ENCODE measurements around the gene DNAJC15.

The DNAJC15 gene

DNA sequence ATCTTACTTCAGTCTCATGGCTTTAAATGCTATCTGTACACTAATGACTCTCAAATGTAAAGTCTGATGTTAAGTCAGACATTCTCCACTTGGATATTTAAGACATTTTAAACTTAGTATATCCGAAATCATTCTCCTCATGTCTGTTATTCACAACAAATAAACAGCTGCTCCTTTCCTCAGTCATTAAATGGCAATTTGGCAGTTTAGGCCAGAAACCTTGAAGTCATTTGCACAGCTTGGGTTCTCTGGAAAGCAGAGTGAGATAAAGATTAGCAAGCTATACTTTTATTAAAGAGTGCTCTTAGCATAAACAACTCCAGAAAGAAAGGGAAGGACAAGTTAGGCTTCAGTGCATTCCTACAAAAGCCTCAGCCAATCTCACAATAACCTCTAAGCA, 53.7 kb downstream of the DNAJC15 start:
- H3K27me3 ChIP-seq (ENCODE audit: control insufficient read depth, insufficient read depth, low read length), result no peaks in the 10 kb centered on the region
- no peak overlapping the region for H2AFZ ChIP-seq
- no peak overlapping the region for H3K27ac ChIP-seq

GRCh38 chr13:43077461-43077860, 54.1 kb downstream of the DNAJC15 start:
- Histone ChIP-seq H3K36me3 (ENCODE audit: control insufficient read depth, insufficient read depth, low read length) (no peaks in the 10 kb centered on the region), H3K79me2 (no peaks in the 10 kb centered on the region), H3K4me1 (no peaks in the 10 kb centered on the region), H3K27ac (no peak overlapping the region), H3K27me3 (ENCODE audit: control insufficient read depth, insufficient read depth, low read length) (no peaks in the 10 kb centered on the region), H3K9me3 (ENCODE audit: control insufficient read depth, low read length) (no peaks in the 10 kb centered on the region), H2AFZ (no peak overlapping the region), H3K4me3 (ENCODE audit: low read depth, low read length) (no peak overlapping the region), H3K9ac (no peak overlapping the region), H3K4me2 (ENCODE audit: low read length) (no peak overlapping the region)
- no peak for TF ChIP-seq CTCF (IDR thresholded peaks at IDR 0.05)

More for the DNA sequence above, 53.7 kb downstream of the DNAJC15 start:
- Histone ChIP-seq H3K4me2 (ENCODE audit: low read length) (no peak overlapping the region), H3K9me3 (ENCODE audit: control insufficient read depth, low read length) (no peaks in the 10 kb centered on the region), H3K36me3 (ENCODE audit: control insufficient read depth, insufficient read depth, low read length) (no peaks in the 10 kb centered on the region), H3K4me1 (no peaks in the 10 kb centered on the region), H3K79me2 (no peaks in the 10 kb centered on the region), H3K9ac (no peak overlapping the region), H3K4me3 (ENCODE audit: low read depth, low read length) (no peak overlapping the region)
- TF ChIP-seq CTCF (IDR thresholded peaks at IDR 0.05), result no peak

DNA sequence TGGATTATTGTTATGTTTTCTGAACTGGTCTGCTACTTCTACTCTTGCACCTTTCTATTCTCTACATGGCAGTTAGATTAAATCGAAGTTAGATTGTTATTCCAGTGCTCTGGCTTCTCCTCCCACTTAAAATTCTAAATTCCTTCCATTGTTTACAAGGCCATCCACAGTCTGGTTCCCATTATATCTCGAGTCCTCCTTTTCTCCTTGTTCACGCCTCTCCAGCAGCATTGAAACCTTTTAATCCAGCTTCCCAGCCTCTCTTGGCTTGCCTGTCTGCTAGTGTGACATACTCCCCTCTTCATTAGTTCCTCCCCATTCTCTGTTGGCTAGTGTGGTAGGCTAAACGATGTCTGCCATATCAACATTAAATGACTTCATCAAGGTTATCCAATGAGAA, 54.5 kb downstream of the DNAJC15 start:
- no peak overlapping the region for H2AFZ ChIP-seq
- no peaks in the 10 kb centered on the region for H3K79me2 ChIP-seq
- no peak overlapping the region for H3K27ac ChIP-seq
- no peak for TF ChIP-seq CTCF (IDR thresholded peaks at IDR 0.05)
- H3K27me3 ChIP-seq (ENCODE audit: control insufficient read depth, insufficient read depth, low read length), result no peaks in the 10 kb centered on the region
- H3K4me3 ChIP-seq (ENCODE audit: low read depth, low read length), result no peak overlapping the region
- H3K36me3 ChIP-seq (ENCODE audit: control insufficient read depth, insufficient read depth, low read length), result no peaks in the 10 kb centered on the region
- no peaks in the 10 kb centered on the region for H3K9me3 ChIP-seq (ENCODE audit: control insufficient read depth, low read length)
- no peaks in the 10 kb centered on the region for H3K4me1 ChIP-seq
- H3K9ac ChIP-seq, result no peak overlapping the region
- H3K4me2 ChIP-seq (ENCODE audit: low read length), result no peak overlapping the region

GRCh38 chr13:43078399-43078798, 55.0 kb downstream of the DNAJC15 start:
- no peaks in the 10 kb centered on the region for H3K9me3 ChIP-seq (ENCODE audit: control insufficient read depth, low read length)
- no peak overlapping the region for H3K9ac ChIP-seq
- H3K79me2 ChIP-seq, result no peaks in the 10 kb centered on the region
- no peak overlapping the region for H3K27ac ChIP-seq
- H2AFZ ChIP-seq, result no peak overlapping the region
- H3K36me3 ChIP-seq (ENCODE audit: control insufficient read depth, insufficient read depth, low read length), result no peaks in the 10 kb centered on the region
- no peak for TF ChIP-seq CTCF (IDR thresholded peaks at IDR 0.05)
- H3K4me3 ChIP-seq (ENCODE audit: low read depth, low read length), result no peak overlapping the region
- H3K27me3 ChIP-seq (ENCODE audit: control insufficient read depth, insufficient read depth, low read length), result no peaks in the 10 kb centered on the region
- no peak overlapping the region for H3K4me2 ChIP-seq (ENCODE audit: low read length)
- no peaks in the 10 kb centered on the region for H3K4me1 ChIP-seq

- Histone ChIP-seq H3K9me3 (ENCODE audit: control insufficient read depth, low read length) (no peaks in the 10 kb centered on the region), H3K4me3 (ENCODE audit: low read depth, low read length) (no peak overlapping the region), H3K27ac (no peak overlapping the region), H2AFZ (no peak overlapping the region), H3K36me3 (ENCODE audit: control insufficient read depth, insufficient read depth, low read length) (no peaks in the 10 kb centered on the region), H3K27me3 (ENCODE audit: control insufficient read depth, insufficient read depth, low read length) (no peaks in the 10 kb centered on the region), H3K79me2 (no peaks in the 10 kb centered on the region), H3K4me2 (ENCODE audit: low read length) (no peak overlapping the region), H3K4me1 (no peaks in the 10 kb centered on the region), H3K9ac (no peak overlapping the region)
- no peak for TF ChIP-seq CTCF (IDR thresholded peaks at IDR 0.05)
Measured at GRCh38 chr13:43079392-43079931, 56.1 kb downstream of the DNAJC15 start.

All from parathyroid adenoma (tissue), 2 donors.